H9 (cell line): ENCODE measurements around the gene GLS2. TPM values are rescaled to one million over a fixed set of nuclear protein-coding genes. Genes with fewer than 3 reads are reported as not detected.
"Not testable (repeated sequence)": the region's sequence is repeated elsewhere in the genome, so short reads cannot be mapped to it uniquely, and the experiment has no call there.

Experiments
- DNase-seq: peaks from one replicate; pipeline ENCODE4 v3.0.0-alpha.2; 2017
- H2AFZ ChIP-seq: one replicate; pipeline ENCODE4 v1.6.1; 2013; ENCODE audit warnings: mild to moderate bottlenecking, low read length, control low read depth, moderate library complexity
- H2AK5ac ChIP-seq: 2 replicates; pipeline ENCODE4 v1.6.1; 2013; ENCODE audit warnings: low read length, control low read depth, mixed read lengths; ENCODE audit not compliant: insufficient read length
- H2BK120ac ChIP-seq: one replicate; pipeline ENCODE4 v1.6.1; 2013; ENCODE audit warnings: low read depth, mild to moderate bottlenecking, low read length, control low read depth, inconsistent platforms; ENCODE audit not compliant: poor library complexity, severe bottlenecking
- H2BK12ac ChIP-seq: 2 replicates; pipeline ENCODE4 v1.6.1; 2013; ENCODE audit warnings: low read length, control low read depth, mixed read lengths, low read depth; ENCODE audit not compliant: insufficient read length
- H2BK15ac ChIP-seq: 2 replicates; pipeline ENCODE4 v1.6.1; 2013; ENCODE audit warnings: low read depth, low read length, control low read depth
- H2BK20ac ChIP-seq: one replicate; pipeline ENCODE4 v1.6.1; 2013; ENCODE audit warnings: low read depth, mild to moderate bottlenecking, low read length, control low read depth, inconsistent platforms; ENCODE audit not compliant: poor library complexity, severe bottlenecking
- H2BK5ac ChIP-seq: 2 replicates; pipeline ENCODE4 v1.6.1; 2013; ENCODE audit warnings: low read length, control low read depth, mixed read lengths; ENCODE audit not compliant: insufficient read length
- H3K14ac ChIP-seq: 2 replicates; pipeline ENCODE4 v1.6.1; 2013; ENCODE audit warnings: low read length, control low read depth; ENCODE audit not compliant: insufficient read depth
- H3K18ac ChIP-seq: 2 replicates; pipeline ENCODE4 v1.6.1; 2013; ENCODE audit warnings: low read depth, mild to moderate bottlenecking, mixed read lengths, low read length, control low read depth; ENCODE audit not compliant: insufficient read length
- H3K23ac ChIP-seq: 2 replicates; pipeline ENCODE4 v1.6.1; 2013; ENCODE audit warnings: low read length, control low read depth, mixed read lengths, low read depth; ENCODE audit not compliant: insufficient read length
- H3K23me2 ChIP-seq: 2 replicates; pipeline ENCODE4 v1.6.1; 2013; ENCODE audit warnings: low read depth, mild to moderate bottlenecking, mixed read lengths, low read length, control low read depth; ENCODE audit not compliant: insufficient read length, poor library complexity, severe bottlenecking
- H3K27ac ChIP-seq: 2 replicates; pipeline ENCODE4 v1.5.1; 2013; ENCODE audit warnings: low read length, control low read depth, mixed read lengths, low read depth; ENCODE audit not compliant: insufficient read length
- H3K27me3 ChIP-seq: 2 replicates; pipeline ENCODE4 v1.6.1; 2013; ENCODE audit warnings: low read length, control low read depth, inconsistent platforms; ENCODE audit not compliant: insufficient read depth
- H3K4ac ChIP-seq: 2 replicates; pipeline ENCODE4 v1.6.1; 2013; ENCODE audit warnings: low read depth, mild to moderate bottlenecking, control low read depth, inconsistent platforms, low read length, moderate library complexity
- H3K4me1 ChIP-seq: 2 replicates; pipeline ENCODE4 v1.6.1; 2013; ENCODE audit warnings: low read length, control low read depth, inconsistent platforms; ENCODE audit not compliant: insufficient read depth
- H3K4me2 ChIP-seq: 2 replicates; pipeline ENCODE4 v1.6.1; 2013; ENCODE audit warnings: low read length, control low read depth, mixed read lengths; ENCODE audit not compliant: insufficient read length, insufficient read depth
- H3K56ac ChIP-seq: 2 replicates; pipeline ENCODE4 v1.6.1; 2013; ENCODE audit warnings: low read depth, mild to moderate bottlenecking, mixed read lengths, low read length, control low read depth; ENCODE audit not compliant: insufficient read length
- H3K79me1 ChIP-seq: 2 replicates; pipeline ENCODE4 v1.6.1; 2013; ENCODE audit warnings: low read depth, mild to moderate bottlenecking, moderate library complexity, low read length, control low read depth, inconsistent platforms; ENCODE audit not compliant: insufficient read depth, poor library complexity, severe bottlenecking
- H3K79me2 ChIP-seq: 2 replicates; pipeline ENCODE4 v1.6.1; 2013; ENCODE audit warnings: low read length, control low read depth, inconsistent platforms; ENCODE audit not compliant: insufficient read depth
- H3K9ac ChIP-seq: 2 replicates; pipeline ENCODE4 v1.6.1; 2013; ENCODE audit warnings: low read length, control low read depth, mixed read lengths; ENCODE audit not compliant: insufficient read length; ENCODE audit errors: extremely low read depth
- H3K9me3 ChIP-seq: one replicate; pipeline ENCODE4 v1.6.1; 2013; ENCODE audit warnings: low read depth, low read length, inconsistent platforms; ENCODE audit not compliant: control insufficient read depth
- H3T11ph ChIP-seq: one replicate; pipeline ENCODE4 v1.6.1; 2013; ENCODE audit warnings: mild to moderate bottlenecking, low read length, control low read depth, inconsistent platforms
- H4K20me1 ChIP-seq: one replicate; pipeline ENCODE4 v1.6.1; 2013; ENCODE audit not compliant: control insufficient read depth, insufficient read length, insufficient read depth
- H4K5ac ChIP-seq: 2 replicates; pipeline ENCODE4 v1.6.1; 2013; ENCODE audit warnings: low read depth, mild to moderate bottlenecking, mixed read lengths, low read length, control low read depth; ENCODE audit not compliant: insufficient read length
- H4K8ac ChIP-seq: replicated peaks from 2 replicates; pipeline ENCODE4 v1.6.1; 2013; ENCODE audit warnings: low read length, control low read depth, mixed read lengths, low read depth; ENCODE audit not compliant: insufficient read length
- H4K91ac ChIP-seq: 2 replicates; pipeline ENCODE4 v1.6.1; 2013; ENCODE audit warnings: low read depth, mild to moderate bottlenecking, moderate library complexity, mixed read lengths, low read length, control low read depth; ENCODE audit not compliant: insufficient read length
- H3K27ac Mint-ChIP-seq, 3 experiments: 2 replicates in 2 of 3; 3 replicates in 1 of 3; pipeline ENCODE4 v1.8.0; 2020 to 2021; ENCODE audit warnings: mixed read lengths in 3 of 3, mild to moderate bottlenecking in 1 of 3, moderate library complexity in 1 of 3
- H3K27me3 Mint-ChIP-seq: 2 replicates; pipeline ENCODE4 v1.8.0; 2021; ENCODE audit warnings: low read depth, mild to moderate bottlenecking, moderate library complexity, mixed read lengths
- H3K36me3 Mint-ChIP-seq, 3 experiments: 2 replicates in 2 of 3; 3 replicates in 1 of 3; pipeline ENCODE4 v1.8.0; 2020 to 2021; ENCODE audit warnings: low read depth in 3 of 3, mixed read lengths in 3 of 3; ENCODE audit not compliant: insufficient read depth in 1 of 3
- H3K4me1 Mint-ChIP-seq, 2 experiments: 2 replicates each; pipeline ENCODE4 v1.8.0; 2020; ENCODE audit warnings: mixed read lengths in 2 of 2
- H3K4me3 Mint-ChIP-seq, 2 experiments: 2 replicates in 1 of 2; 3 replicates in 1 of 2; pipeline ENCODE4 v1.8.0; 2020 to 2021; ENCODE audit warnings: mild to moderate bottlenecking in 2 of 2, mixed read lengths in 2 of 2, moderate library complexity in 1 of 2
- H3K9me3 Mint-ChIP-seq, 2 experiments: 2 replicates in 1 of 2; 3 replicates in 1 of 2; pipeline ENCODE4 v1.8.0; 2020; ENCODE audit warnings: mild to moderate bottlenecking in 2 of 2, mixed read lengths in 2 of 2, moderate library complexity in 1 of 2
- CTCF ChIP-seq: fragments of 200-600 bp; sonication (generic); conservative IDR thresholded peaks from 3 replicates; pipeline ENCODE4 v1.8.0; 2021; ENCODE audit warnings: antibody characterized with exemption, mild to moderate bottlenecking
- WGBS: extraction: QIAGEN DNeasy Blood & Tissue Kit; methylation state at CpG from one replicate; pipeline ENCODE4 v1.1.7; 2013; ENCODE audit warnings: missing lambda C conversion rate, low lambda C conversion rate, mixed read lengths; ENCODE audit not compliant: insufficient read length; ENCODE audit errors: extremely low coverage; 5-methylcytosine and 5-hydroxymethylcytosine counted together
- total RNA-seq: library from RNA; stranded (reverse); gene quantifications from 2 replicates; pipeline ENCODE4 v1.2.1, GENCODE V29; 2021

The GLS2 gene
- total RNA-seq, 1 experiment from 2014 or later, result 17.0 TPM

GRCh38 chr12:56510786-56511185 is 22.8 kb upstream of the GLS2 start:
- H3K27ac ChIP-seq, result no peak overlapping the region
- H3K9ac ChIP-seq, result no peak overlapping the region
- H4K91ac ChIP-seq, result no peak overlapping the region

GRCh38 chr12:56499879-56500278 is 11.9 kb upstream of the GLS2 start:
- H3K4me1 Mint-ChIP-seq, result peaks cover 11% of the 10 kb centered on the region in 2 experiments
- H3K27ac ChIP-seq, H3K4me1 ChIP-seq, H4K20me1 ChIP-seq, H3K18ac ChIP-seq, H4K91ac ChIP-seq, H3K79me1 ChIP-seq, H2BK15ac ChIP-seq, H3K4me3 Mint-ChIP-seq, H3K56ac ChIP-seq, H4K8ac ChIP-seq, H2BK12ac ChIP-seq, H3K4ac ChIP-seq, H2AFZ ChIP-seq, H2BK20ac ChIP-seq, H4K5ac ChIP-seq, H3K27me3 ChIP-seq, H3K27ac Mint-ChIP-seq, DNase-seq, H3T11ph ChIP-seq, H3K4me2 ChIP-seq, H3K36me3 Mint-ChIP-seq, H2BK120ac ChIP-seq, H3K23me2 ChIP-seq, H3K9me3 ChIP-seq, H3K14ac ChIP-seq, H3K79me2 ChIP-seq, H3K9ac ChIP-seq, H3K23ac ChIP-seq, H2AK5ac ChIP-seq, H2BK5ac ChIP-seq: not testable (repeated sequence)
- peaks cover 20 to 31% of the 10 kb centered on the region in 2 experiments for H3K9me3 Mint-ChIP-seq
- WGBS, result no CpG with 5 or more reads among the region's 13 CpGs
- peaks cover 46% of the 10 kb centered on the region for H3K27me3 Mint-ChIP-seq

More at GRCh38 chr12:56510786-56511185, 22.8 kb upstream of the GLS2 start:
- Histone ChIP-seq H3K56ac (no peak overlapping the region), H3K27me3 (no peaks in the 10 kb centered on the region), H3K79me1 (no peaks in the 10 kb centered on the region), H4K20me1 (no peaks in the 10 kb centered on the region), H3K18ac (no peak overlapping the region), H3K23ac (no peak overlapping the region), H3K4me1 (no peaks in the 10 kb centered on the region), H2BK5ac (no peak overlapping the region), H3K4ac (no peak overlapping the region), H2BK12ac (no peak overlapping the region), H3K9me3 (no peaks in the 10 kb centered on the region), H2BK15ac (no peak overlapping the region), H2AK5ac (no peak overlapping the region), H4K8ac (no peak overlapping the region), H3K14ac (no peak overlapping the region), H3K4me2 (no peak overlapping the region), H4K5ac (no peak overlapping the region), H3T11ph (no peak overlapping the region), H3K23me2 (no peaks in the 10 kb centered on the region), H2AFZ (no peak overlapping the region), H2BK120ac (no peak overlapping the region), H3K79me2 (no peaks in the 10 kb centered on the region), H2BK20ac (no peak overlapping the region)
- Mint-ChIP-seq H3K4me1 (no peaks in the 10 kb centered on the region), H3K36me3 (no peaks in the 10 kb centered on the region), H3K9me3 (no peaks in the 10 kb centered on the region), H3K27me3 (peaks cover 14% of the 10 kb centered on the region; the same call in 1 of the 2 replicates), H3K27ac (no peak overlapping the region; a peak in 1 of 7 replicates), H3K4me3 (no peak overlapping the region)
- DNase-seq, result no peak
- TF ChIP-seq CTCF, result no peak
- WGBS, result no CpG with 5 or more reads among the region's 16 CpGs
